ENCODE measurements around the gene LTBP1.

DNA sequence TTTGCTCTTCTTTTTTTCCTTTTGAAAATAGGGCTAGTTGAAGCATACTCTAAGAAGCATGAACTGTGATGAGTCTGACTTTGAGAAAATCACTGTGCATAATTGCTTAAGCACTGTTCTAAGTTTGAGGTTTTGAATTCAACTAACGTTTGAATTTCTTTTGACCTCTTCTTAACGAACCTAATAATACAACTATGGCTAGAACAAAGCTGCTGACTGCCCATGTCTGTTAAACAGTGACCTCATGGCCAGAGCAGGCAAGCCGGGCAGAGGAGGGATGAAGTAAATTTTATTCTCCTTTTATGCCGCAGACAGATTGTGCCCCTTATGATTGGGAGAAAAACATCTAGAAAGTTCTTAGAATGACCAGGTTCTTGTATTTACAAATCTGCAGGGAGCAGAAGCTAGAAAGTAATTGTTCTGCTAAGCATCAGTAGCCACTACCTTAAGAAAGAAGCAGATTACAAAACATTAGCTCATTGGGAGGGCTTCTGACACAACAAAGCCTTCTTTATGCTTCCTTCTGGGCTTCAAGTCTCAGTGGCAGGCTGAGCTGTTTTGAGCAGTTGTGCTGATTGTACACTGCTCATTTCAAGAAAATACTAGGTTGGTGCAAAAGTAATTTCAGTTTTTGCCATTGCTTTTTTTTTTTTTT, 431.9 kb downstream of the LTBP1 start:
- TF ChIP-seq, protein P1, sequence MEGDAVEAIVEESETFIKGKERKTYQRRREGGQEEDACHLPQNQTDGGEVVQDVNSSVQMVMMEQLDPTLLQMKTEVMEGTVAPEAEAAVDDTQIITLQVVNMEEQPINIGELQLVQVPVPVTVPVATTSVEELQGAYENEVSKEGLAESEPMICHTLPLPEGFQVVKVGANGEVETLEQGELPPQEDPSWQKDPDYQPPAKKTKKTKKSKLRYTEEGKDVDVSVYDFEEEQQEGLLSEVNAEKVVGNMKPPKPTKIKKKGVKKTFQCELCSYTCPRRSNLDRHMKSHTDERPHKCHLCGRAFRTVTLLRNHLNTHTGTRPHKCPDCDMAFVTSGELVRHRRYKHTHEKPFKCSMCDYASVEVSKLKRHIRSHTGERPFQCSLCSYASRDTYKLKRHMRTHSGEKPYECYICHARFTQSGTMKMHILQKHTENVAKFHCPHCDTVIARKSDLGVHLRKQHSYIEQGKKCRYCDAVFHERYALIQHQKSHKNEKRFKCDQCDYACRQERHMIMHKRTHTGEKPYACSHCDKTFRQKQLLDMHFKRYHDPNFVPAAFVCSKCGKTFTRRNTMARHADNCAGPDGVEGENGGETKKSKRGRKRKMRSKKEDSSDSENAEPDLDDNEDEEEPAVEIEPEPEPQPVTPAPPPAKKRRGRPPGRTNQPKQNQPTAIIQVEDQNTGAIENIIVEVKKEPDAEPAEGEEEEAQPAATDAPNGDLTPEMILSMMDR (IDR thresholded peaks at IDR 0.05; ENCODE audit: poor library complexity) = no peak
- no peak for TF ChIP-seq EZH2 (IDR thresholded peaks at IDR 0.05; ENCODE audit: borderline replicate concordance)

All from hepatocyte (in vitro differentiated cells).